ENCODE measurements around the gene TMC5. TPM values are rescaled to one million over a fixed set of nuclear protein-coding genes. Genes with fewer than 3 reads are reported as not detected.

Gene TMC5
- total and polyA plus RNA-seq, 2 of the 8 experiments (the other 6 are each of a cell fraction or from before 2014, with no cell fraction given), result 1.6 to 1.8 TPM

DNA sequence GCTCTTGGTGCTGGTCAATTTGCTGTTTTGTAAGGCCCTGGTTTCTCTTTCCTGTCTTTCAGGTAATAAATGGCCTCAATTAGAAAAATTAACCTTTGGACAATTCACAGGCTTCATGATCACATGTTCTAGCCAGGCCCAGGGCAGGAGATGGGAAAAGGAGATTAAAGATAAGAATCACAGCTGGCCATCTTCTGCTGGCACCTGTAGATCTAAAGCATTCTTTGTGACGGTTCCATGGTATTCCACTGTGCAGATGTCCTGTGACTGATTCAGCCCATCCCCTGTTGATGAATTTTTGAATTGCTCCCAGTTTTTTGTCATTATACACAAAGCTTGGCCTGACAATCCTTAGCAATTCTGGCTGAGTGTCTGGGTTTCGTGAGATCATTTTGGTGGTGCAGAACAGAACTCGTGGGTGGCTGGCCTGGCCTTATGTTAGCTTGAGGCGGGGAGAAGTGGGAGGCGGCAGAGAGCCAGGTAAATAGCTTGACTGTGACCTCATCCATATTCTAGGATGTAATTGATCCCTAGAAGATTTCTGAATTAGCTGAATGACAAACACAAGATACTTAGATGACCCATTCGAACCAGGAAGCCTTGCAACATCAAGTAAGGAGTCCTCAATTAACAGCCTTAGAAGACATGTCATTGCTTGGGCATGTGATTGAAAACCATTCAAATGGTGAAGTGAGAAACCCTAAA, 14.1 kb downstream of the TMC5 start:
- 91% methylated on average over 6 of the region's 6 CpGs; no CpG with 5 or more reads in 1 of the 2 experiments for WGBS, 2 experiments (ENCODE audit: extremely low coverage in 1 of 2, insufficient coverage in 1 of 2, insufficient read length in 1 of 2, insufficient replicate concordance in 2 of 2, low coverage in 1 of 2, low lambda C conversion rate in 2 of 2, missing lambda C conversion rate in 1 of 2)
- H3K79me2 ChIP-seq (ENCODE audit: control insufficient read depth in 1 of 2, insufficient read depth in 2 of 2, low read length in 2 of 2), result no peaks in the 10 kb centered on the region
- H3K4me2 ChIP-seq (ENCODE audit: insufficient read depth in 1 of 2, low read depth in 2 of 2, low read length in 2 of 2), result no peak overlapping the region
- no peak overlapping the region for H2BK12ac ChIP-seq (ENCODE audit: low read depth, low read length)
- no peaks in the 10 kb centered on the region for H3K9me3 ChIP-seq (ENCODE audit: insufficient read depth in 2 of 2, low read depth in 1 of 2, low read length in 1 of 2)
- no peak overlapping the region for H2AK5ac ChIP-seq (ENCODE audit: low read depth, low read length)
- no peak overlapping the region for H3K18ac ChIP-seq (ENCODE audit: extremely low read depth, low read length)
- no peak overlapping the region for H2BK5ac ChIP-seq (ENCODE audit: low read depth, low read length)
- H3K9ac ChIP-seq (replicated peaks in 1 of 4; ENCODE audit: extremely low read depth in 1 of 4, low read depth in 3 of 4, low read length in 3 of 4), result no peak overlapping the region
- H3K56ac ChIP-seq (replicated peaks; ENCODE audit: insufficient read length, low read depth, low read length), result no peak overlapping the region
- no peaks in the 10 kb centered on the region for H4K20me1 ChIP-seq (replicated peaks in 1 of 2; ENCODE audit: control insufficient read depth in 1 of 2, insufficient read depth in 2 of 2, low read length in 2 of 2)
- no peak overlapping the region for H2BK15ac ChIP-seq (ENCODE audit: low read length)
- FAIRE-seq (no peak), DNase-seq (ENCODE audit: low read depth in 1 of 2, low spot score in 2 of 2) (no peak)
- H2AFZ ChIP-seq (ENCODE audit: low read length), result no peak overlapping the region
- H4K91ac ChIP-seq (replicated peaks; ENCODE audit: insufficient read length, low read length), result no peak overlapping the region
- no peaks in the 10 kb centered on the region for H3K27me3 ChIP-seq (replicated peaks in 1 of 4; ENCODE audit: control insufficient read depth in 3 of 4, extremely low read depth in 1 of 4, insufficient read depth in 3 of 4, low read length in 3 of 4)
- H3K23me2 ChIP-seq (ENCODE audit: low read depth, low read length), result no peaks in the 10 kb centered on the region
- H3K79me1 ChIP-seq (ENCODE audit: low read depth, low read length), result no peaks in the 10 kb centered on the region
- no peak overlapping the region for H2BK20ac ChIP-seq (ENCODE audit: low read length)
- H3K36me3 ChIP-seq (ENCODE audit: control insufficient read depth in 2 of 4, insufficient read depth in 4 of 4, low read length in 3 of 4), result no peaks in the 10 kb centered on the region
- H3K4me1 ChIP-seq (replicated peaks in 1 of 4; ENCODE audit: control insufficient read depth in 3 of 4, insufficient read depth in 4 of 4, low read length in 3 of 4), result no peaks in the 10 kb centered on the region
- ChIA-PET POLR2A (ENCODE audit: partially characterized antibody) (interaction anchor here (1.4 kb wide), 3 partner anchors 11 to 22 kb away, joined by 3 to 8 read pairs (median 4); partner anchors contain the start of gene TMC5), CTCF (ENCODE audit: partially characterized antibody) (interaction anchor here (0.6 to 2.5 kb wide), 8 partner anchors 10 to 561 kb away, joined by 3 to 6 read pairs (median 4); no protein-coding TSS in a partner anchor)
- no peak overlapping the region for H3K23ac ChIP-seq (ENCODE audit: insufficient read length)
- H3K4me3 ChIP-seq (ENCODE audit: extremely low read depth in 1 of 4, insufficient read depth in 2 of 4, low read depth in 3 of 4, low read length in 4 of 4), result no peak overlapping the region
- no peak overlapping the region for H2BK120ac ChIP-seq (replicated peaks; ENCODE audit: low read depth, low read length)
- H3K4ac ChIP-seq (replicated peaks; ENCODE audit: insufficient read length, low read depth, low read length), result no peak overlapping the region
- no peak overlapping the region for H3K14ac ChIP-seq (ENCODE audit: insufficient read length)
- H3K27ac ChIP-seq (ENCODE audit: low read depth, low read length), result no peak overlapping the region
- H4K5ac ChIP-seq (ENCODE audit: insufficient read length, low read depth, low read length), result no peak overlapping the region
- H4K8ac ChIP-seq (ENCODE audit: extremely low read depth, insufficient read depth, low read length), result no peak overlapping the region
- no peak for TF ChIP-seq BACH1 (IDR thresholded peaks at IDR 0.05; ENCODE audit: low read length)
- TF ChIP-seq HDAC2 (IDR thresholded peaks at IDR 0.05; ENCODE audit: borderline replicate concordance in 1 of 2, low read depth in 2 of 2, low read length in 2 of 2), result no peak
- no peak for TF ChIP-seq EP300 (IDR thresholded peaks at IDR 0.05; ENCODE audit: borderline replicate concordance in 1 of 2, low read depth in 2 of 2, low read length in 2 of 2)
- no peak for TF ChIP-seq TBP (IDR thresholded peaks at IDR 0.05; ENCODE audit: low read depth, low read length)
- no peak for TF ChIP-seq PHF8 (conservative IDR thresholded peaks at IDR 0.05; ENCODE audit: low read depth, low read length)
- TF ChIP-seq CBX8 (IDR thresholded peaks at IDR 0.05; ENCODE audit: borderline replicate concordance, low read depth, low read length), result no peak
- TF ChIP-seq SUZ12 (IDR thresholded peaks at IDR 0.05; ENCODE audit: low read length), result no peak
- no peak for TF ChIP-seq RNF2 (IDR thresholded peaks at IDR 0.05; ENCODE audit: borderline replicate concordance, low read depth, low read length, missing control alignments, poor library complexity, severe bottlenecking)
- no peak for TF ChIP-seq TEAD4 (IDR thresholded peaks at IDR 0.05; ENCODE audit: low read depth, low read length)
- no peak for TF ChIP-seq SIRT6 (IDR thresholded peaks at IDR 0.05; ENCODE audit: low read length)
- TF ChIP-seq SAP30 (IDR thresholded peaks at IDR 0.05; ENCODE audit: insufficient read depth, insufficient replicate concordance, low read length), result no peak
- no peak for TF ChIP-seq POU5F1 (IDR thresholded peaks at IDR 0.05; ENCODE audit: low read depth, low read length)
